HG03196 (cell line): ENCODE results near the gene CDC16.
"Not testable (repeated sequence)": the region's sequence is repeated elsewhere in the genome, so short reads cannot be mapped to it uniquely, and the experiment has no call there.

ENCODE experiments used
- ATAC-seq: cut with Tn5 transposase; IDR thresholded peaks from one replicate; pipeline ENCODE4 v1.9.1; 2021; ENCODE audit not compliant: unreplicated experiment

Gene CDC16

DNA sequence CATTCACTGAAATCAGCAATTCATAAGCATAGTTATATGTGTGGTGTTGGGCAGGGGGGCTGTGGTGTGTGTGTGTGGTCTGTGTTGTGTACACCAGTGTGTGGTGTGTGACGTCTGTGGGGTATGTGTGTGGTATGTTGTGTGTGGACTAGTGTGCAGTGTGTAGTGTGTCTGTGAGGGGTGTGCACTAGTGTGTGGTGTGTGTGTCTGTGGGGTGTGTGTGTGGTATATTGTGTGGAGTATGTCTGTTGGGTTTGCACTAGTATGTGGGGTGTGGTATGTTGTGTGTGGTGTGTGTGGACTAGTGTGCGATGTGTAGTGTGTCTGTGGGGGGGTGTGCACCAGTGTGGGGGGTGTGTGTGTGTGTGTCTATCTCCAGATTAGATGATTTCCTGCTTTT is 7.2 kb upstream of the CDC16 start:
- no peak for ATAC-seq

- ATAC-seq, result no peak
Observed at GRCh38 chr13:114228176-114228575, 6.5 kb upstream of the CDC16 start.

GRCh38 chr13:114229506-114229905 is 5.2 kb upstream of the CDC16 start:
- no peak for ATAC-seq

DNA sequence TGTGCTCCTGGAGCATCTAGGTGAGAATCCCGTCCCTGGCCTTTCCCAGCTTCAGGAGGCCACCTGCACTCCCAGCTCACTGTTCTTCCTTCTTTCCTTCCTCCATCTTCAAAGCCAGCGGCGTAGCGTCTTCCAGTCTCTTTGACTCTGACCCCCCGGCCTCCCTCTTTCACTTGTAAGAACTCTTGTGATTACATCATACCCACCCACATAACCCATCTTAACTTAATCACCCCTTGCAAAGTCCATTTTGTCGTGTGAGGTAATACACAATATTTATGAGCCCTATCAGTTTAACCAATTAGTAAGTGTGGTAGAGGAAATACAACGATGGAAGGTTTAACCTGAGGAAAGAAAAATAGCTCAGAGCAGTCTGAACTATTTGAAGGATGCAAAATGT is 4.6 kb upstream of the CDC16 start:
- no peak for ATAC-seq

DNA sequence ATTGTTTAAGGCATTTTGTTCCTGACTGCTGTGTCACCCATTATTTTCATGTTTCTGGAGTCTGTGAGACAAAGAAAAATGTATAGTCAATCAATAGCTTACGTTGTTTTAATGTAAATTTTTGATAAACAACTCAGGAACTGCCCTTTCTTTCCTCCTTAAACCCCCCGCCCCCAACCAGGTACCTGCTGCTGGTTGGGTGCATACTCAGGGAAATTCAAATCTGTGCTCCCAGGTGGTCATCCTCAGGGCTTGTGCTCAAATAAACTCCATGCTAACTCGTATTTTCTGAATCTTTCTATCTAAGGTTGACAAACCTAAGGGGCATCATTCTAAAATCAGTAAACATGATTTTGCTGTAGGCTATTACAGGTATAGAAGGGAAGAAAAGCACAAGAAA is 4.1 kb upstream of the CDC16 start:
- no peak for ATAC-seq

DNA sequence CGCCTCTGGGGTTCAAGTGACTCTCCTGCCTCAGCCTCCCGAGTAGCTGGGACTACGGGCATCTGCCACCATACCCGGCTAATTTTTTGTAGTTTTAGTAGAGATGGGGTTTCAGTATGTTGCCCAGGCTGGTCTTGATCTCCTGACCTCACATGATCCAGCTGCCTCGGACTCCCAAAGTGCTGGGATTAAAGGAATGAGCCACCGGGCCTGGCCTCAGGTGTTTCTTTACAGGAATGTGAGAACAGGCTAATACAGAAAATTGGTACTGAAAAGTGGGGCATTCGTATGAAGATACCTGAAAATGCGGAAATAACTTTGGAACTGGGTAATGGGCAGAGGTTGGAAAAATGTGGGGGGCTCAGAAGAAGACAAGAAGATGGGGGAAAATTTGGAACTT is 2.8 kb upstream of the CDC16 start:
- ATAC-seq, result no peak

GRCh38 chr13:114234266-114234644 is 442 bp upstream of the CDC16 start:
- no peak for ATAC-seq

- no peak for ATAC-seq
Observed at GRCh38 chr13:114235697-114236096, 1.0 kb downstream of the CDC16 start.

GRCh38 chr13:114236227-114236626 is 1.5 kb downstream of the CDC16 start:
- ATAC-seq, result no peak

- no peak for ATAC-seq
Observed at GRCh38 chr13:114237415-114238112, 2.9 kb downstream of the CDC16 start.

- no peak for ATAC-seq
Observed at GRCh38 chr13:114241918-114242317, 7.2 kb downstream of the CDC16 start.

DNA sequence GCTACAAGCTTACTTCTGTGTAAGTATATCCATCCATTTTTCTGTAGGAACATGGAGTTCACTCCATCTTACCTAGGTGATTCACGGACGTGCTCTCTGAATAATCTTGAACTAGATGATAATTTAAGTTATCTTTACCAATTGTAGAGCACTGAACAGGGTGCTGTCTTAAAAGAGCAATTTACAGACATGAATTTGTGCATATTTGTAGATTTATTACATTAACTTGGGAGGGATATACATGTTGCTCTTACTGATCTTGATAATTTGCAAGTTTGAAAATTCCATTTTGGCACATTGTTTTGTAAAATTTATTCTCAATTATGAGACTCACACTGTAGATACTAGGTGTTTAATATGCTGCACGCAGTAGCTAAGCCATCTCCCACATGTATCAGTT is 9.3 kb downstream of the CDC16 start:
- no peak for ATAC-seq

GRCh38 chr13:114244637-114245036 is 9.9 kb downstream of the CDC16 start:
- ATAC-seq, result no peak

DNA sequence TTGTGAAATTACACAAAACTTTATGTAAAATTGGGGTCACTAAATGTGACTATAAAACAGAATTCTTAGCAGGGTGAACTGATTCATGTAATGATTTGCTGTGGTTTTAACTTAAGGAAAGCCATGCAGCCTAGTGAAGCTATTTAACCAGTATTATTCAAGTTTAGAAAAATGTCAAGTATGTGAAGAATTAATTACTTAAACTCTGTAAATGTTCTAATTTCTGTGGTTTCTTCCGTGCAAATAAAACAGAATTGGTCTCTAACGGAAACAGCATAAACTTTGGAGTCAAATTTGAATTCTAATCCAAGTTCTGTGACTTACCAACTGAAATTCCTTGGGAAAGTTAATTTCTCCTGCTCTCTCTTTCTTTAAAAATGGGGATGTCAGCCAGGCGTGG is 13.3 kb downstream of the CDC16 start:
- no peak for ATAC-seq

DNA sequence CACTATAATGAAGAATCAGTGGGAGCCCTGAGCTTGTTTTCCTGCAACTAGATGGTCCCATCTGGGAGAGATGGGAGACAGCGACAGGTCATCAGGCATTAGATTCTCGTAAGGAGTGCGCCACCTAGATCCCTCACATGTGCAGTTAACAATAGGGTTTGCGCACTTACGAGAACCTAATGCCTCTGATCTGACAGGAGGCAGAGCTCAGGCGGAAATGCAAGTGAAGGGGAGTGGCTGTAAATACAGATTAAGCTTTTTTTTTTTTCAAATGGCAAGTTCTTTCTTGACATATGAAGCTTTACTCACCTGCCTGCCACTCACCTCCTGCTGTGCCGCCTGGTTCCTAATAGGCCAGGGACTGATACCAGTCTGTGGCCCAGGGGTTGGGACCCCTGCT is 14.4 kb downstream of the CDC16 start:
- ATAC-seq, result no peak

GRCh38 chr13:114251639-114252440 is 17.1 kb downstream of the CDC16 start:
- ATAC-seq, result not testable (repeated sequence)

- no peak for ATAC-seq
Observed at GRCh38 chr13:114256547-114256946, 21.9 kb downstream of the CDC16 start.

- ATAC-seq, result no peak
Observed at GRCh38 chr13:114257014-114257413, 22.3 kb downstream of the CDC16 start.

- no peak for ATAC-seq
Observed at GRCh38 chr13:114258589-114258988, 23.9 kb downstream of the CDC16 start.

GRCh38 chr13:114259374-114259773 is 24.7 kb downstream of the CDC16 start:
- ATAC-seq, result no peak

- peak; percentile 47 for ATAC-seq
Observed at GRCh38 chr13:114259974-114260373, 25.3 kb downstream of the CDC16 start.

DNA sequence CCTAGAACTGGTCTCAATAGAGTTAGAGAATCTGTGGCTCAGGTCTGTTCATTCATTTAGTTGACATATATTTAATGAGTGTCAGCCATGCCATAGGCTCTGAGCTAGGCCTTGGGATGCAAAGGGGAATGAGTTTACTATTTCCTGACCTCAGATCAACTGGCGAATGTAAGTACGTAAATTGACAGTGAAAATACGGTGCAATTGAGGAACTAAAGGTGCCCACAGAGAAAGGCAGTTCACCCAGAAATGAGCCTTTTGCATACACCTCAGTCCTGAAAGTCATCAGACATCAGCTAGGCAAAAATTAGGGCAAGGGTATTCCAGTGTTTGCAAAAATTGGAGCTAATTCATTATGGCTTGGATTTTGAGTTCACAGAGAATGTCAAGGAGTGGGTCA is 26.1 kb downstream of the CDC16 start:
- no peak for ATAC-seq
